Mesenteric fat pad (tissue), 1 donor: ENCODE results near the gene PRKAG2. TPM values are rescaled to one million over a fixed set of nuclear protein-coding genes. Genes with fewer than 3 reads are reported as not detected.

Experiments used
- DNase-seq: peaks from one replicate; pipeline ENCODE4 v3.0.0-alpha.2; 2020; ENCODE audit warnings: low spot score
- total RNA-seq: library from RNA; stranded (reverse); fragmentation: NEBNext Ultra II Directional; extraction: Animal tissue kit (Norgen Biotek cat#: 25700); gene quantifications from one replicate; pipeline ENCODE4 v1.2.1, GENCODE V29; 2021
- donor health status: DM: yes; HTN: yes; CAD: no.

The PRKAG2 gene
- total RNA-seq, 1 donor from 2014 or later, result 61.2 TPM

DNA sequence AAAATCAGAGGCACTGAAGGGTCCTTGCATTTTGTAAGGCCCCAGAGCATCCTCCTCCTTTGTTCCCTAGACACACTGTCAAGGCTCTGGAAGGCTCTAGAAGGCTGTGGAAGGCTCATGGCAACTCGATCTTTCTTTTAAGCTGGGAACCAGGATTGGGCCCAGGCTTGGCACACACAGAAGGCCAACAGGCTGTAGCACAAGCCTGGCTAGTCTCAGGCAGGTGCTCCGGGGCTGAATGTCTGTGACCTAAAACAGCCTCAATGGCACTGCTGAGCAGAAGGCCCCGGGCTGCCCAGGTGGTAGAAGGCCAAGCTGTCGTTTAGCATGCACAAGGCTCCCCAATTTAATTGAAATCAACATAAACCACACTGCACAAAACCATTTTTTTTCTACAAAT is 55.7 kb downstream of the PRKAG2 start:
- no peak for DNase-seq

DNA sequence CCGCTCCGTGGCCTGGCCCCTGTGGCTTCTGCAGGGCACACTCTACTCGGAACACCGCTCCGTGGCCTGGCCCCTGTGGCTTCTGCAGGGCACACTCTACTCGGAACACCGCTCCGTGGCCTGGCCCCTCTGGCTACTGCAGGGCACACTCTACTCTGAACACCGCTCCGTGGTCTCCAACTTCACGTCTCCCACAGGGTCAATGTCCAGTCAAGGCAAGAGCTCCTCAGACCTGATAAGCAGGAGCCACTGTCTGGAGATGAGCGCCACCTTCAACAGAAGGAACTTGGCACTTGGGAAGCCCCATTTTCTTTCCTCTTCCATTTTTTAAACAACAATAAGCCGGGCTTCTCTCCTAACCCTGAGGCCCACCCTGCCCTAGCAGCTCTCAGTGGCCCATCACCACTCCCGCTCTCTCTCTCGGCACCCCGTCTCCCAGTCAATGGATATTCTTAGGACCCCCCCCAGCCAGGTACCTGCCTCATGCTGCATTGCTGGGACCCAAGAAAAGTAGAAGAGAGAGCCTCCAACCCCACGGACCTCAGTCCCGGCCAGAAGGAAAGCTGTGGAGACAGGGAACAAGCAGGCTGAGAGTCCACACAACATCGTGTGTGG is 56.3 kb downstream of the PRKAG2 start:
- DNase-seq, result no peak

DNA sequence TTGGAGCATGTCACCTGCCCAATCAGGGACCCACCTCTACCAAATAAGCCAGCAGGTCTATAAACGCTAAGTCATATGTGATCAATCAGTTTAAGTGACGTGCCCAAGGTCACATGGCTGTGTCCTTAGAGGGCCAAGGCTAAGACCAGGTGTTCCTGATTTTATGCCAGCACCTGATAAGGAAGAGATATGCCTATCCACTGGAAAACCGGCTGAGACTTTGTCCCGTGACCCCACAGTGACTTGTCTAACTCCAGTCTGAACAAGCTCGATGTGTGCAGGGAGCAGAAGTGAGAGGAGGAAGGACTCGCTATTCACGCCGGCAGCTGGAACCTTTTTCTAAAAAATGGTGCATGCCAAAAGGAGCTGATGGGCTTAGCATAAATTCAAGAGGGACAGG is 57.0 kb downstream of the PRKAG2 start:
- no peak for DNase-seq

GRCh38 chr7:151818674-151819519 is 58.0 kb downstream of the PRKAG2 start:
- no peak for DNase-seq

DNA sequence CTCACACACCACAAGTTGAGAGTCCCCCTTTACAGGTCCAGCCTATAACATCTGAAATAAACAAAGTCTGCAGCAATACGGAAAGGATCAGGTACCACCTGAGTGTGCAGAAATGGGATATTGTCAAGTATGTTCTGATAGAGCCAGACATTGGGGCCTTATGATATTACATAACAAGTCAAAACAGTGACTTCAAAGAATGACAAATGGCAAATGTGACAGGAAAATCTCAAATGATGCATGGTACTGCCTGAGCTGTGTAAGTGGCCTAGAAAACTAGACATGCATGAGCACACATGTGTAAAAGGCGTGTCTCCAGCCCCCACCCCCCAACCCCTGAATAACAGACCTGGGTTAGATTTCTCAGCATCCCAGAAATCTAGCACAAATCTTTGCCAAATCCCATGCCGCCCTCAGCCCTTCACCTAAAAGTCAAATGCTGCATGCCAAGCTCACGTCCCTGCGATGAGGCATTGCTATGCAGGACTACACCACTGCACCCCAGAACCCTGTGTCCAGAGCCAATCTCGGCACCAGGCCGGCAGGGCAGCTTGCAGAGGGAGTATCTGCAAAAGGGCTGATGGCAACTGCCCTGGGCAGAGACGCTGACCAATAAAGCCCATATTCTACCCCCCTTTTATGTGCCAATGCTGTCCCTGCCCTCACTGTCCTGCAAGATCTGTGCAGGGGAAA is 58.8 kb downstream of the PRKAG2 start:
- no peak for DNase-seq

GRCh38 chr7:151817315-151817690 is 59.6 kb downstream of the PRKAG2 start:
- DNase-seq, result no peak

GRCh38 chr7:151816562-151817314 is 60.2 kb downstream of the PRKAG2 start:
- DNase-seq, result no peak

DNA sequence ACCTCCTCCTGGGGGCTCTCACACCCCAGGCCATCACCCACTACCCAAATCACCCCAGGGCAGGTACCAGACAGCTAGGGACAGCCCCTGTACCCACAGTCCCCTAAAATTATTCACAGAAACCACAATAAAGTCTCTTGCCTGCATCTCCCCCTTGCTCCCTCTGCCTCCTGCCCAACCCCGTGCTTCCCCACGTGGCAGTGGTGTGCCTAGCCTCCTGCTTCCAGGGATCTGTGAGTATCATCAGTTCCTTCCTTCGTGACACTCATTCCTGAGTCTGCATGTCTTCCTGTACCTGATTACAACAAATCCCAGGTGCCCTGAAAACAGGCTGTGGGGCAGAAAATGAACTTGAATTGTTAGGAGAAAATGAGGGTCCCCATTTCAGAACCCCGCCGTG is 61.5 kb downstream of the PRKAG2 start:
- no peak for DNase-seq

- DNase-seq, result no peak
These were observed 62.4 kb downstream of the PRKAG2 start for GRCh38 chr7:151814400-151815009.

GRCh38 chr7:151813997-151814396 is 62.9 kb downstream of the PRKAG2 start:
- DNase-seq, result no peak

- no peak for DNase-seq
These were observed 63.5 kb downstream of the PRKAG2 start for GRCh38 chr7:151813445-151813844.

- no peak for DNase-seq
These were observed 63.9 kb downstream of the PRKAG2 start for GRCh38 chr7:151812967-151813366.

GRCh38 chr7:151810441-151811232 is 66.3 kb downstream of the PRKAG2 start:
- no peak for DNase-seq

DNA sequence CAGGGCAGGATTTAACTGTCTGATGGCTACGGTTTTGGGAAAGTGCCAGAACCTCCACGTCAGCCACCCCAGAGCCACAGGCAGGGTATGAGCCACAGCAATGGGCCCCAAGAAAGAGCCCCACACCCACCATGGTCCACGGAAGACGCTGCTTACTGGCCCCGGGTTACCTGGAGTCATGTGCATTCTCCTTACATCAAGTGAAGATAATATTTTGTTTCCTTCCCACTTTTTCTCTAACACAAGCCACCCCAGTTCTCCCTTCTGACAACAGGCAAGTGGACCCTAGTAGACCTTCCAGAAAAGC is 67.1 kb downstream of the PRKAG2 start:
- no peak for DNase-seq

GRCh38 chr7:151809146-151809863 is 67.6 kb downstream of the PRKAG2 start:
- no peak for DNase-seq

GRCh38 chr7:151808400-151809145 is 68.3 kb downstream of the PRKAG2 start:
- no peak for DNase-seq

GRCh38 chr7:151807846-151808245 is 69.1 kb downstream of the PRKAG2 start:
- DNase-seq, result no peak

GRCh38 chr7:151806952-151807775 is 69.8 kb downstream of the PRKAG2 start:
- no peak for DNase-seq
